ENCODE data around the gene SMARCA5.

SMARCA5 gene

GRCh38 chr4:143538979-143539669 lies 25.6 kb downstream of the SMARCA5 start:
- H3K9ac ChIP-seq (ENCODE audit: low read length): no peak overlapping the region
- H3K4me1 ChIP-seq (ENCODE audit: insufficient read depth, low read length): no peaks in the 10 kb centered on the region
- peaks cover 66% of the 10 kb centered on the region for H3K36me3 ChIP-seq (ENCODE audit: insufficient read depth, low read length)
- H3K4me3 ChIP-seq (ENCODE audit: low read depth in 1 of 2, low read length in 2 of 2): no peak overlapping the region
- no peak overlapping the region for H3K27ac ChIP-seq (ENCODE audit: low read depth, low read length)
- H3K9me3 ChIP-seq (ENCODE audit: low read length): no peaks in the 10 kb centered on the region
- H3K27me3 ChIP-seq (ENCODE audit: control insufficient read depth in 1 of 2, insufficient read depth in 2 of 2, low read length in 2 of 2): no peaks in the 10 kb centered on the region

GRCh38 chr4:143539670-143540023 lies 26.1 kb downstream of the SMARCA5 start:
- Histone ChIP-seq H3K27me3 (ENCODE audit: control insufficient read depth in 1 of 2, insufficient read depth in 2 of 2, low read length in 2 of 2) (no peaks in the 10 kb centered on the region), H3K9ac (ENCODE audit: low read length) (no peak overlapping the region), H3K9me3 (ENCODE audit: low read length) (no peaks in the 10 kb centered on the region), H3K27ac (ENCODE audit: low read depth, low read length) (no peak overlapping the region), H3K4me3 (ENCODE audit: low read depth in 1 of 2, low read length in 2 of 2) (no peak overlapping the region), H3K4me1 (ENCODE audit: insufficient read depth, low read length) (no peaks in the 10 kb centered on the region), H3K36me3 (ENCODE audit: insufficient read depth, low read length) (peaks cover 66% of the 10 kb centered on the region)

- no peaks in the 10 kb centered on the region for H3K27me3 ChIP-seq (ENCODE audit: control insufficient read depth in 1 of 2, insufficient read depth in 2 of 2, low read length in 2 of 2)
- H3K27ac ChIP-seq (ENCODE audit: low read depth, low read length): no peak overlapping the region
- H3K9me3 ChIP-seq (ENCODE audit: low read length): no peaks in the 10 kb centered on the region
- no peak overlapping the region for H3K4me3 ChIP-seq (ENCODE audit: low read depth in 1 of 2, low read length in 2 of 2)
- no peak overlapping the region for H3K9ac ChIP-seq (ENCODE audit: low read length)
- H3K36me3 ChIP-seq (ENCODE audit: insufficient read depth, low read length): peaks cover 68% of the 10 kb centered on the region
- H3K4me1 ChIP-seq (ENCODE audit: insufficient read depth, low read length): peaks cover 4% of the 10 kb centered on the region
Measured at GRCh38 chr4:143549928-143550327, 36.4 kb downstream of the SMARCA5 start.

GRCh38 chr4:143554728-143555597 lies 41.5 kb downstream of the SMARCA5 start:
- no peak overlapping the region for H3K9ac ChIP-seq (ENCODE audit: low read length)
- H3K27me3 ChIP-seq (ENCODE audit: control insufficient read depth in 1 of 2, insufficient read depth in 2 of 2, low read length in 2 of 2): no peaks in the 10 kb centered on the region
- no peaks in the 10 kb centered on the region for H3K9me3 ChIP-seq (ENCODE audit: low read length)
- no peak overlapping the region for H3K27ac ChIP-seq (ENCODE audit: low read depth, low read length)
- H3K4me3 ChIP-seq (ENCODE audit: low read depth in 1 of 2, low read length in 2 of 2): no peak overlapping the region
- peaks cover 38% of the 10 kb centered on the region for H3K36me3 ChIP-seq (ENCODE audit: insufficient read depth, low read length)
- H3K4me1 ChIP-seq (ENCODE audit: insufficient read depth, low read length): peaks cover 13% of the 10 kb centered on the region

- H3K27ac ChIP-seq (ENCODE audit: low read depth, low read length): no peak overlapping the region
- H3K9ac ChIP-seq (ENCODE audit: low read length): no peak overlapping the region
- H3K4me3 ChIP-seq (ENCODE audit: low read depth in 1 of 2, low read length in 2 of 2): no peak overlapping the region
- no peaks in the 10 kb centered on the region for H3K9me3 ChIP-seq (ENCODE audit: low read length)
- peaks cover 37% of the 10 kb centered on the region for H3K36me3 ChIP-seq (ENCODE audit: insufficient read depth, low read length)
- peaks cover 10% of the 10 kb centered on the region for H3K4me1 ChIP-seq (ENCODE audit: insufficient read depth, low read length)
- no peaks in the 10 kb centered on the region for H3K27me3 ChIP-seq (ENCODE audit: control insufficient read depth in 1 of 2, insufficient read depth in 2 of 2, low read length in 2 of 2)
Measured at GRCh38 chr4:143555676-143556075, 42.2 kb downstream of the SMARCA5 start.

- H3K4me3 ChIP-seq (ENCODE audit: low read depth in 1 of 2, low read length in 2 of 2): no peak overlapping the region
- peaks cover 9% of the 10 kb centered on the region for H3K4me1 ChIP-seq (ENCODE audit: insufficient read depth, low read length)
- peaks cover 16% of the 10 kb centered on the region for H3K36me3 ChIP-seq (ENCODE audit: insufficient read depth, low read length)
- H3K9ac ChIP-seq (ENCODE audit: low read length): no peak overlapping the region
- no peak overlapping the region for H3K27ac ChIP-seq (ENCODE audit: low read depth, low read length)
- no peaks in the 10 kb centered on the region for H3K9me3 ChIP-seq (ENCODE audit: low read length)
- H3K27me3 ChIP-seq (ENCODE audit: control insufficient read depth in 1 of 2, insufficient read depth in 2 of 2, low read length in 2 of 2): no peaks in the 10 kb centered on the region
Measured at GRCh38 chr4:143558286-143558685, 44.8 kb downstream of the SMARCA5 start.

GRCh38 chr4:143558823-143559756 lies 45.6 kb downstream of the SMARCA5 start:
- Histone ChIP-seq H3K9ac (ENCODE audit: low read length) (no peak overlapping the region), H3K27ac (ENCODE audit: low read depth, low read length) (no peak overlapping the region), H3K27me3 (ENCODE audit: control insufficient read depth in 1 of 2, insufficient read depth in 2 of 2, low read length in 2 of 2) (no peaks in the 10 kb centered on the region), H3K36me3 (ENCODE audit: insufficient read depth, low read length) (peaks cover 13% of the 10 kb centered on the region), H3K4me1 (ENCODE audit: insufficient read depth, low read length) (peaks cover 9% of the 10 kb centered on the region), H3K4me3 (ENCODE audit: low read depth in 1 of 2, low read length in 2 of 2) (peak overlapping the region; percentile 44 to 68), H3K9me3 (ENCODE audit: low read length) (no peaks in the 10 kb centered on the region)

- Histone ChIP-seq H3K27me3 (ENCODE audit: control insufficient read depth in 1 of 2, insufficient read depth in 2 of 2, low read length in 2 of 2) (no peaks in the 10 kb centered on the region), H3K9me3 (ENCODE audit: low read length) (no peaks in the 10 kb centered on the region), H3K4me1 (ENCODE audit: insufficient read depth, low read length) (peaks cover 9% of the 10 kb centered on the region), H3K36me3 (ENCODE audit: insufficient read depth, low read length) (peaks cover 9% of the 10 kb centered on the region), H3K4me3 (ENCODE audit: low read depth in 1 of 2, low read length in 2 of 2) (peak overlapping the region; percentile 44 to 68), H3K9ac (ENCODE audit: low read length) (no peak overlapping the region), H3K27ac (ENCODE audit: low read depth, low read length) (no peak overlapping the region)
Measured at GRCh38 chr4:143559757-143560147, 46.2 kb downstream of the SMARCA5 start.

- Histone ChIP-seq H3K4me3 (ENCODE audit: low read depth in 1 of 2, low read length in 2 of 2) (no peak overlapping the region), H3K27ac (ENCODE audit: low read depth, low read length) (no peak overlapping the region), H3K4me1 (ENCODE audit: insufficient read depth, low read length) (peaks cover 4% of the 10 kb centered on the region), H3K9ac (ENCODE audit: low read length) (no peak overlapping the region), H3K9me3 (ENCODE audit: low read length) (no peaks in the 10 kb centered on the region), H3K27me3 (ENCODE audit: control insufficient read depth in 1 of 2, insufficient read depth in 2 of 2, low read length in 2 of 2) (no peaks in the 10 kb centered on the region), H3K36me3 (ENCODE audit: insufficient read depth, low read length) (no peaks in the 10 kb centered on the region)
Measured at GRCh38 chr4:143564472-143564871, 51.0 kb downstream of the SMARCA5 start.

GRCh38 chr4:143575331-143575730 lies 61.8 kb downstream of the SMARCA5 start:
- no peaks in the 10 kb centered on the region for H3K9me3 ChIP-seq (ENCODE audit: low read length)
- no peak overlapping the region for H3K9ac ChIP-seq (ENCODE audit: low read length)
- no peak overlapping the region for H3K27ac ChIP-seq (ENCODE audit: low read depth, low read length)
- H3K4me1 ChIP-seq (ENCODE audit: insufficient read depth, low read length): no peaks in the 10 kb centered on the region
- H3K4me3 ChIP-seq (ENCODE audit: low read depth in 1 of 2, low read length in 2 of 2): no peak overlapping the region
- no peaks in the 10 kb centered on the region for H3K36me3 ChIP-seq (ENCODE audit: insufficient read depth, low read length)
- no peaks in the 10 kb centered on the region for H3K27me3 ChIP-seq (ENCODE audit: control insufficient read depth in 1 of 2, insufficient read depth in 2 of 2, low read length in 2 of 2)

- peaks cover 2% of the 10 kb centered on the region for H3K9me3 ChIP-seq (ENCODE audit: low read length)
- H3K27me3 ChIP-seq (ENCODE audit: control insufficient read depth in 1 of 2, insufficient read depth in 2 of 2, low read length in 2 of 2): no peaks in the 10 kb centered on the region
- H3K4me1 ChIP-seq (ENCODE audit: insufficient read depth, low read length): no peaks in the 10 kb centered on the region
- H3K27ac ChIP-seq (ENCODE audit: low read depth, low read length): no peak overlapping the region
- no peaks in the 10 kb centered on the region for H3K36me3 ChIP-seq (ENCODE audit: insufficient read depth, low read length)
- no peak overlapping the region for H3K4me3 ChIP-seq (ENCODE audit: low read depth in 1 of 2, low read length in 2 of 2)
- H3K9ac ChIP-seq (ENCODE audit: low read length): no peak overlapping the region
Measured at GRCh38 chr4:143581331-143581946, 67.9 kb downstream of the SMARCA5 start.
